GM21576 (cell line): Measurements from ENCODE around the gene SRSF5.
"Not testable (repeated sequence)": the region's sequence is repeated elsewhere in the genome, so short reads cannot be mapped to it uniquely, and the experiment has no call there.

ENCODE experiments used
- ATAC-seq: cut with Tn5 transposase; IDR thresholded peaks from one replicate; pipeline ENCODE4 v1.9.1; 2021; ENCODE audit warnings: mild to moderate bottlenecking, moderate library complexity; ENCODE audit not compliant: unreplicated experiment

SRSF5 gene

DNA sequence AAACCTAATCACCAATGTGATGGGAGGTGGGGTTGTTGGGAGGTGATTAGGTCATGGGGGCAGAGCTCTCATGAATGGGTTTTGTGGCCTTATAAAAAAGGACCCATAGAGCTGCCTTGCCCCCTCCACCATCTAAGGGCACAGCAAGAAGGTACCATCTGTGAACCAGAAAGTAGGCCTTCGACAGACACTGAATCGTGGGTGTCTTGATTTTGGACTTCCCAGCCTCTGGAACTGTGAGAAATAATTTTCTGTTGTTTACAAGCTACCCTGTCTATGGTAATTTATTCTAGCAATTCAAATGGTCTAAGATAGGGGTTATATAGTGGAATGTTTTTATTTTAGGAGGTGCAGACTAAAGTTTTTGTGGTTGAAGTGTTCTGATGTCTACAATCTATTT, 38.0 kb downstream of the SRSF5 start:
- ATAC-seq = no peak

DNA sequence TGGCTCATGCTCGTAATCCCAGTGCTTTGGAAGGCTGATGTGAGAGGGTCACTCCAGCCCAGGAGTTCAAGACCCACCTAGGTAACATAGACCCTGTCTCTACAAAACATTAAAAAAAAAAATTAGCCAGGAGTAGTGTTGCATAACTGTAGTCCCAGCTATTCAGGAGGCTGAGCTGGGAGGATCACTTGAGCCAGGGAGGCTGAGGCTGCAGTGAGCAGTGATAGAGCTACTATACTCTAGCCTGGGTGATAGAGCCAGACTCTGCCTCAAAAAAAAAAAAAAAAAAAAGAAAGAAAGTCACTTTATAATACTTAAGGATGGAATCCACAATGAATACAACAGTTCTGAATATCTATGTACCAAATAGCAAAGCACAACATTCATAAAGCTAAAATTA, 40.2 kb downstream of the SRSF5 start:
- ATAC-seq = no peak

GRCh38 chr14:69808919-69809808, 42.2 kb downstream of the SRSF5 start:
- no peak for ATAC-seq

- ATAC-seq = no peak
These were observed 44.4 kb downstream of the SRSF5 start for GRCh38 chr14:69811227-69811867.

DNA sequence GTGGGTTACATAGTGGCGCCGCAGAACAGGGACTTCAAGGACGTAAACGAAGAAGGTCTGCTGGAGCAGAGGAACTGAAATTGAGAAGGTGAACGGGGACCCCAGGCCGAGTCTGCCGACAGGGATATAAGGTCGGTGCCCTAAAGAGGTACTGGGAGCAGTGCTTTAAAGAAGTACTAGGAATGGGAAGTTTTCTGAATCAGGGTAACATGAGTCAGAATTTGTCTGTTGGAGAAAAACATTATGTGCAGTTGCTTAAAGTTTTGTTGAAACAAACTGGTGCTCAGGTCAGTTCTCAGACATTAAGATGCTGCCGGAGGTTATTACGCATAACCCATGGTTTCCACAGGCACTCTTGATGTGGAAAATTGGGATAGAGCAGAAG, 44.9 kb downstream of the SRSF5 start:
- no peak for ATAC-seq

DNA sequence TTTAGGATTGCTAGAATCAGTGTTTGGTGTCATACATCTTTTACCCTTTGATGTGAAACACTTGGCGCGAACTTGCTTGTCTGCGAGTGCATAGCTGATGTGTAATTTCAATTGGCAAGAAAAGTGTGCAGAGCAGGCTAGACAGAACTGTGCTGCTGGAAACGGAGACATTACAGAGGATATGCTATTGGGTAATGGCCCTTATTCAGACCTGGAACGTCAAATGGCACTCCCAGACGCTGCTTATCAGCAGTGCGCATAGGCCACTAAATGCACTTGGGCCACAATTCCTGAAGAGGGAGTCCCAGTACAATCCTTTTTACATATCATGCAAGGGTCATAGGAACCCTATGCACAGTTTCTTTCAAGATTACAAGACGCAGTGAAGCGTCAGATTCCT, 45.8 kb downstream of the SRSF5 start:
- no peak for ATAC-seq

- not testable (repeated sequence) for ATAC-seq
These were observed 46.4 kb downstream of the SRSF5 start for GRCh38 chr14:69813346-69813745.

DNA sequence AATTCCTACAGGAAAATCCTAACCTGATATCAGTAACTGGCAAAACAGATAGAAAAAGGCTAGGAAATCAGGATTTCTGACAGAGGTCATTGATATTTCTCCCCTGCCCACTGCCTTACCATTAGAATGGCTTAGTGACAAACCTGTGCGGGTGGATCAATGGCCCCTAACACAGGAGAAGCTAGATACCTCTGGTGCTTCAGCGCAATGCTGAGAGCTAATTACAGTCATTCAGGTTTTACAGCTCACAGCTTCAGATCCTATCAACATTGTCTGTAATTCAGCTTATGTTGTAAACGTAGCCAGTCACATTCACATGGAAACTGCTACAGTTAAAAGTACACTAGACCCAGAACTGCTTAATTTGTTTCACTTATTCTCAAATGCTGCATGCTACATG, 47.5 kb downstream of the SRSF5 start:
- ATAC-seq = no peak

GRCh38 chr14:69815556-69815955, 48.6 kb downstream of the SRSF5 start:
- no peak for ATAC-seq

- no peak for ATAC-seq
These were observed 49.3 kb downstream of the SRSF5 start for GRCh38 chr14:69816216-69816615.

DNA sequence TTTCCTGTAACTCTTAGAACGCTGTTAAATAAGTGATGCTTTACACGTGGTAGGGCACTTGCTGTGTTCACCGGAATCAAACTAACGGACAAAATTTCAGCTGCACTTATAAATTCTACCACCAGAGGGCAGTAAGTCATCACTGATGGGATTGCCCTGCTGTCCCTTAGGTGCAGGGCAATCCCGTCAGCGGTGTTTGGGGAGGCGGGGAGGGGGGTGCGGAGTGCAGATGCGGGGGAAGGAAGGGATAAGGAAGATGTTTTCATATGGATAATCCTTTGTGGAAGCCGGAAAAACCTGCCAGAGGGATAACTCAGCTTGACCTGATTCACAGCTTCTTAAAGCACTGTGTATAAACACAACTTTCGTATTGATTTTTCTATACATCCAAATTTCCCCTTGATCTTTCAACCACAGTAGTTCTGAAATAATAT, 51.8 kb downstream of the SRSF5 start:
- no peak for ATAC-seq

DNA sequence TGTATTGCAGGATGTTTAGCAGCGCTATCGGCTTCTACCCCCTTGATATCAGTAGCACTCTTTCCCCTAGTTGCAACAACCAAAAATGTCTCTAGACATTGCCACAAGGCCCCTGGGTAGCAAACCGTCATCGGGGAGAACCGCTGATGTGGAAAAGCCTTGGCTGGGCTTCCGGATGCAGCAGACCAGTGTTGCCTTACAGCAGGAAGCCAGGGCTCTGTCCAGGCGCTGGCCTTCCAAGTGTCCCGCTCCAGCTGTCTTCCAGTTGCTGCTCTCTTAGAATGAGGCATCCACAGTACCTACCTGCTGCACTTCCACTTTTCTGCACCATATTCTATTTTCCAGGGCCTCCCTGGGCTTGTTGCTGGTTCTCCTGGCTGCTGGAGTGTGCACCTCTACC, 52.7 kb downstream of the SRSF5 start:
- ATAC-seq = no peak

DNA sequence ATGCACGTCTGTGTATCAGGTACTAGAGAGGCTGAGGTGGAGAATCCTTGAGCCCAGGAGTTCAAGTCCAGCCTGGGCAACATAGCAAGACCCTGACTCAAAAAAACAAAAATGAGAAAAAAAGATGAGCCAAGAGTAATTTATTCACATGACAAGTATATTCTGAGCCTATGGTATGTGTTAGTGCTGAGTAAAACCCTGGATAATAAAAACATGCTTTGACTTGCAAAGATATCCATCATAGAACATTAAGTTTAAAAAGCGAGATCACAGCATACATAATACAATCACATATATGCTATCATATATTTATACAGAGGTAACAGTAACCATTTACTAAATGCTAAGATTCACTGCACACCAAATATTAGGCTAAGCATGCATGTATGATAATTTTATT, 54.0 kb downstream of the SRSF5 start:
- ATAC-seq = no peak
